Neural cell (in vitro differentiated cells): ENCODE data around the gene NSMF.

Experiments
- CTCF ChIP-seq: fragments of 450-650 bp; IDR thresholded peaks from 2 replicates; pipeline ENCODE4 v1.5.1; 2014; ENCODE audit warnings: antibody characterized with exemption, mild to moderate bottlenecking, moderate library complexity; ENCODE audit not compliant: poor library complexity, severe bottlenecking
- EP300 ChIP-seq: fragments of 450-650 bp; conservative IDR thresholded peaks from 2 replicates; pipeline ENCODE4 v1.6.1; 2014; ENCODE audit warnings: antibody characterized with exemption, mild to moderate bottlenecking, moderate library complexity; ENCODE audit not compliant: poor library complexity, severe bottlenecking
- EZH2 ChIP-seq: fragments of 200-600, 300-800 bp; shearing (Covaris generic), sonication (generic); IDR thresholded peaks from 2 replicates; pipeline ENCODE4 v1.6.1; 2014; ENCODE audit warnings: antibody characterized with exemption, low read length, borderline replicate concordance, mild to moderate bottlenecking; ENCODE audit not compliant: insufficient read depth, poor library complexity, severe bottlenecking
- MXI1 ChIP-seq: fragments of 450-650 bp; conservative IDR thresholded peaks from 2 replicates; pipeline ENCODE4 v1.6.1; 2014; ENCODE audit warnings: antibody characterized with exemption, mild to moderate bottlenecking; ENCODE audit not compliant: poor library complexity, severe bottlenecking
- POLR2AphosphoS5 ChIP-seq: IDR thresholded peaks from 2 replicates; pipeline ENCODE4 v1.6.1; 2012
- RAD21 ChIP-seq: fragments of 450-650 bp; conservative IDR thresholded peaks from 2 replicates; pipeline ENCODE4 v1.6.1; 2014; ENCODE audit warnings: antibody characterized with exemption, mild to moderate bottlenecking, moderate library complexity
- REST ChIP-seq: IDR thresholded peaks from 2 replicates; pipeline ENCODE4 v1.6.1; 2012; ENCODE audit warnings: borderline replicate concordance
- TAF1 ChIP-seq: IDR thresholded peaks from 2 replicates; pipeline ENCODE4 v1.6.1; 2012; ENCODE audit warnings: low read depth

- no peak for TF ChIP-seq EZH2
- no peak for TF ChIP-seq CTCF
- TF ChIP-seq TAF1: no peak
- TF ChIP-seq EP300: no peak
- no peak for TF ChIP-seq POLR2AphosphoS5
- no peak for TF ChIP-seq RAD21
- TF ChIP-seq MXI1: no peak
- TF ChIP-seq REST: no peak
These were observed 24.4 kb downstream of the NSMF start for GRCh38 chr9:137434498-137435380.
